ENCODE measurements around the gene CD6. TPM values are rescaled to one million over a fixed set of nuclear protein-coding genes. Genes with fewer than 3 reads are reported as not detected.
A peak's percentile ranks its signal among the peaks of the same experiment; 100 is the strongest.

The CD6 gene
- total RNA-seq, 1 experiment from 2014 or later = not detected

- Histone ChIP-seq H3K79me1 (ENCODE audit: insufficient read depth, low read depth, low read length, poor library complexity, severe bottlenecking) (no peaks in the 10 kb centered on the region), H3K23me2 (ENCODE audit: insufficient read length, low read depth, low read length, poor library complexity, severe bottlenecking) (no peaks in the 10 kb centered on the region), H2AFZ (ENCODE audit: low read length) (no peak overlapping the region), H3K27me3 (ENCODE audit: insufficient read depth, low read length) (no peaks in the 10 kb centered on the region), H3K18ac (ENCODE audit: insufficient read length, low read depth, low read length) (no peak overlapping the region), H3K79me2 (ENCODE audit: insufficient read depth, low read length) (no peaks in the 10 kb centered on the region), H4K91ac (ENCODE audit: insufficient read length, low read depth, low read length) (no peak overlapping the region), H3K56ac (ENCODE audit: insufficient read length, low read depth, low read length) (no peak overlapping the region), H3K4ac (ENCODE audit: low read depth, low read length) (no peak overlapping the region), H3K9me3 (ENCODE audit: control insufficient read depth, low read depth, low read length) (no peaks in the 10 kb centered on the region), H3K4me2 (ENCODE audit: insufficient read depth, insufficient read length, low read length) (no peak overlapping the region), H2BK12ac (ENCODE audit: insufficient read length, low read depth, low read length) (no peak overlapping the region), H4K5ac (ENCODE audit: insufficient read length, low read depth, low read length) (no peak overlapping the region), H2AK5ac (ENCODE audit: insufficient read length, low read length) (no peak overlapping the region), H4K20me1 (ENCODE audit: control insufficient read depth, insufficient read depth, insufficient read length) (no peaks in the 10 kb centered on the region), H3K9ac (ENCODE audit: extremely low read depth, insufficient read length, low read length) (no peak overlapping the region), H3K14ac (ENCODE audit: insufficient read depth, low read length) (no peak overlapping the region), H2BK5ac (ENCODE audit: insufficient read length, low read length) (no peak overlapping the region), H2BK15ac (ENCODE audit: low read depth, low read length) (no peak overlapping the region), H4K8ac (replicated peaks; ENCODE audit: insufficient read length, low read depth, low read length) (no peak overlapping the region), H3K23ac (ENCODE audit: insufficient read length, low read depth, low read length) (no peak overlapping the region), H2BK20ac (ENCODE audit: low read depth, low read length, poor library complexity, severe bottlenecking) (no peak overlapping the region), H3K27ac (ENCODE audit: insufficient read length, low read depth, low read length) (no peak overlapping the region), H3T11ph (ENCODE audit: low read length) (no peak overlapping the region), H3K4me1 (ENCODE audit: insufficient read depth, low read length) (no peaks in the 10 kb centered on the region), H2BK120ac (ENCODE audit: low read depth, low read length, poor library complexity, severe bottlenecking) (no peak overlapping the region)
- no CpG with 5 or more reads among the region's 13 CpGs for WGBS (ENCODE audit: extremely low coverage, insufficient read length, low lambda C conversion rate)
- H3K36me3 Mint-ChIP-seq (ENCODE audit: insufficient read depth in 1 of 3, low read depth in 3 of 3) = no peaks in the 10 kb centered on the region
- peak; percentile 4 for DNase-seq
- no peak overlapping the region for H3K27ac Mint-ChIP-seq
- peaks cover 10% of the 10 kb centered on the region for H3K27me3 Mint-ChIP-seq (ENCODE audit: low read depth)
- TF ChIP-seq CTCF (conservative IDR thresholded peaks at IDR 0.05) = no peak
- no peak overlapping the region for H3K4me3 Mint-ChIP-seq
- peaks cover 4 to 6% of the 10 kb centered on the region in 2 experiments for H3K4me1 Mint-ChIP-seq
- no peaks in the 10 kb centered on the region for H3K9me3 Mint-ChIP-seq
Observed at GRCh38 chr11:61061081-61061826, 89.8 kb downstream of the CD6 start.

All from H9 (cell line).